DND-41 (cell line): ENCODE data around the gene S100A1.
A peak's percentile ranks its signal among the peaks of the same experiment; 100 is the strongest.

Experiments
- ATAC-seq: fragments of 200-7000 bp; cut with Tn5 transposase; 3 replicates; pipeline ENCODE4 v1.9.1; 2021; ENCODE audit warnings: low read depth; ENCODE audit not compliant: insufficient read depth
- DNase-seq: peaks from one replicate; pipeline ENCODE4 v3.0.0-alpha.2; 2020
- H2AFZ ChIP-seq: 2 replicates; pipeline ENCODE4 v1.6.0; 2012; ENCODE audit warnings: low read depth, low read length
- H3K27ac ChIP-seq: 2 replicates; pipeline ENCODE4 v1.5.1; 2012; ENCODE audit warnings: low read length, inconsistent platforms
- H3K27me3 ChIP-seq: fragments of 200-600 bp; sonication (generic); 2 replicates; pipeline ENCODE4 v1.6.0; 2012; ENCODE audit warnings: low read length, mild to moderate bottlenecking, inconsistent platforms; ENCODE audit not compliant: insufficient read depth, poor library complexity
- H3K36me3 ChIP-seq: 2 replicates; pipeline ENCODE4 v1.5.1; 2012; ENCODE audit warnings: low read length, inconsistent platforms; ENCODE audit not compliant: insufficient read depth
- H3K4me1 ChIP-seq: 2 replicates; pipeline ENCODE4 v1.5.1; 2012; ENCODE audit warnings: mild to moderate bottlenecking, low read length; ENCODE audit not compliant: insufficient read depth
- H3K4me2 ChIP-seq: 2 replicates; pipeline ENCODE4 v1.6.0; 2012; ENCODE audit warnings: mild to moderate bottlenecking, moderate library complexity, low read length, inconsistent platforms; ENCODE audit not compliant: insufficient read depth
- H3K4me3 ChIP-seq, 2 experiments: fragments of 200-600 bp in 1 of 2; shearing (Covaris generic) in 1 of 2; 2 replicates each; pipeline ENCODE4 v1.5.1; 2012 to 2016; ENCODE audit warnings: inconsistent platforms in 2 of 2, low read length in 2 of 2, mild to moderate bottlenecking in 2 of 2, low read depth in 1 of 2, moderate library complexity in 1 of 2
- H3K79me2 ChIP-seq: 2 replicates; pipeline ENCODE4 v1.6.0; 2012; ENCODE audit warnings: low read length, inconsistent platforms; ENCODE audit not compliant: insufficient read depth
- H3K9ac ChIP-seq: 2 replicates; pipeline ENCODE4 v1.6.0; 2012; ENCODE audit warnings: low read depth, mild to moderate bottlenecking, inconsistent platforms, low read length, moderate library complexity
- H3K9me3 ChIP-seq: 2 replicates; pipeline ENCODE4 v1.5.1; 2012; ENCODE audit warnings: low read length, moderate library complexity, mild to moderate bottlenecking, inconsistent platforms; ENCODE audit not compliant: insufficient read depth, severe bottlenecking
- H4K20me1 ChIP-seq: 2 replicates; pipeline ENCODE4 v1.6.0; 2012; ENCODE audit warnings: low read length; ENCODE audit not compliant: insufficient read depth
- EZH2 ChIP-seq: IDR thresholded peaks from 3 replicates; pipeline ENCODE4 v1.6.1; 2012; ENCODE audit warnings: borderline replicate concordance, low read depth, mild to moderate bottlenecking, moderate library complexity, low read length, inconsistent platforms; ENCODE audit not compliant: severe bottlenecking
- TF ChIP-seq, protein P1 (sequence below): IDR thresholded peaks from 2 replicates; pipeline ENCODE4 v1.5.1; 2012; ENCODE audit warnings: borderline replicate concordance, low read length, moderate library complexity, mild to moderate bottlenecking; ENCODE audit not compliant: poor library complexity, severe bottlenecking; ENCODE audit errors: extremely low read depth

The S100A1 gene

DNA sequence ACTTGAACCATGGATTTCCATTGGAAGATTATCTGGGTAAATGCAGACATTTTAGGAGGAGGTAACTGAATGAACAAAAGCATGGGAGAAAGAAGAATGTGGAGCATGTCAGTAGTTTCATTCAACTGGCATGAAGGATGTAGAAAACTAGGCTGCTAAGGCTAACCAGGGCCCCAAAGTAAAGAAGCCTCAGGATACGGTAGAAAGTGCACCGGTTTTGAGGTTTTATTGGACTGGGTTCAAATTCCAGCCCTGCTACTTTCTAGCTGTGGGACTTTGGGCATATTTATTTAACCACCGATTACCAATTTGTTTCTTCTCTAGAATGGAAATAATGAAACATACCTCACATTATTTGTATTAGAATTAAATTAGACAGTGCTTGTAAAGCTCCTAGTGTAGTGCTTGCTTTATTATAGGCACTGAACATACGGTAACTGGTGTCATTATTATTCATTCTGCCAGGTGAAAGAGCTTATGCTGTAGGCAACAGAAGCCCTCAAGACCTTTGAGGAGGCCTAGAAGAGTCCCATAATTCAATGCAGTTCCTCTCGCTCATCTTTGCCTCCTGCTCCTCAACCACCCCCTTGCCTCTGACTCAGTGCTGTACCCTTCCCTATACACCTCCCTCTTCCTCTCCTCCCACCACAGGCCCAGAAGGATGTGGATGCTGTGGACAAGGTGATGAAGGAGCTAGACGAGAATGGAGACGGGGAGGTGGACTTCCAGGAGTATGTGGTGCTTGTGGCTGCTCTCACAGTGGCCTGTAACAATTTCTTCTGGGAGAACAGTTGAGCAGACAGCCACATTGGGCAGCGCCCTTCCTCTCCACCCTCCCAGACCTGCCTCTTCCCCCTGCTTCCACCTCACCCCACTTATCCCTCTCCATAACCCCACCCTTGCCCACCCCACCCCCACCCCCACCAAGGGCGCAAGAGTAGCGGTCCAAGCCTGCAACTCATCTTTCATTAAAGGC, 3.1 kb downstream of the S100A1 start:
- TF ChIP-seq EZH2: no peak
- TF ChIP-seq, protein P1, sequence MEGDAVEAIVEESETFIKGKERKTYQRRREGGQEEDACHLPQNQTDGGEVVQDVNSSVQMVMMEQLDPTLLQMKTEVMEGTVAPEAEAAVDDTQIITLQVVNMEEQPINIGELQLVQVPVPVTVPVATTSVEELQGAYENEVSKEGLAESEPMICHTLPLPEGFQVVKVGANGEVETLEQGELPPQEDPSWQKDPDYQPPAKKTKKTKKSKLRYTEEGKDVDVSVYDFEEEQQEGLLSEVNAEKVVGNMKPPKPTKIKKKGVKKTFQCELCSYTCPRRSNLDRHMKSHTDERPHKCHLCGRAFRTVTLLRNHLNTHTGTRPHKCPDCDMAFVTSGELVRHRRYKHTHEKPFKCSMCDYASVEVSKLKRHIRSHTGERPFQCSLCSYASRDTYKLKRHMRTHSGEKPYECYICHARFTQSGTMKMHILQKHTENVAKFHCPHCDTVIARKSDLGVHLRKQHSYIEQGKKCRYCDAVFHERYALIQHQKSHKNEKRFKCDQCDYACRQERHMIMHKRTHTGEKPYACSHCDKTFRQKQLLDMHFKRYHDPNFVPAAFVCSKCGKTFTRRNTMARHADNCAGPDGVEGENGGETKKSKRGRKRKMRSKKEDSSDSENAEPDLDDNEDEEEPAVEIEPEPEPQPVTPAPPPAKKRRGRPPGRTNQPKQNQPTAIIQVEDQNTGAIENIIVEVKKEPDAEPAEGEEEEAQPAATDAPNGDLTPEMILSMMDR: no peak

DNA sequence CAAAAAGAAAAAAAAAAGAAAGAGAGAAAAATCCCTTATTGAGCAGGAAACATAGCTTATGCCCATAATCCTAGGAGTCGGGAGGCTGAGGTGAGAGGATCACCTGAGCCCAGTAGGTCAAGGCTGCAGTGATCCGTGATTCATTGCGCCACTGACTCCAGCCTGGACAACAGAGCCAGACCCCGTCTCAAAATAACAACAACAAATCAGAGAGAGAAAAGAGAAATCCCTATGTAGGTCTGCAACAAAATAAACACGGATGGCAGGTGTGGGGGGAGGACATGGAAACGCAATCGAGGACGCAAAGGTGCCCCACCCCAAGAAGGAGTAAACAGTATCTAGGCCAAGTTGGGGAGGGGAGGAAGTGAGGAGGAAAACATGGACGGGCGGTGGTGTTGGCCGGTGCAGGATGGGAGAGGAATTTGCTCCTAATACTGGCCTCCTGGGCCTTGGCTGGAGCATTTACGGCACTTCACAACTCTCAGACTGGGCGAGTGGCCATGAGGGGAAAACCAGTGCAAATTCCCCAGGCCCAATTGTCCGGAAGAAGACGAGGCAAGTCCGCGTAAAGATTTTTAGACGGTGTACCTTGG, 5.0 kb downstream of the S100A1 start:
- H3K36me3 ChIP-seq: peaks cover 31% of the 10 kb centered on the region
- H3K79me2 ChIP-seq: peaks cover 43% of the 10 kb centered on the region
- no peaks in the 10 kb centered on the region for H3K27me3 ChIP-seq
- no peaks in the 10 kb centered on the region for H3K9me3 ChIP-seq
- H3K27ac ChIP-seq: no peak overlapping the region
- H3K4me2 ChIP-seq: peak overlapping the region; percentile 48; the same call in 1 of the 2 replicates
- H3K4me1 ChIP-seq: peaks cover 30% of the 10 kb centered on the region
- H4K20me1 ChIP-seq: peaks cover 19% of the 10 kb centered on the region; the same call in 1 of the 2 replicates
- TF ChIP-seq EZH2: no peak
- TF ChIP-seq, protein P1: no peak
- ATAC-seq: no peak
- H3K4me3 ChIP-seq: peak overlapping the region in 1 of 2 experiments; percentile 61; a peak in 2 of 4 replicates
- no peak for DNase-seq
- peak overlapping the region; percentile 92; the same call in 1 of the 2 replicates for H3K9ac ChIP-seq
- H2AFZ ChIP-seq: peak overlapping the region; percentile 60

More for the DNA sequence above, 3.1 kb downstream of the S100A1 start:
- H3K4me2 ChIP-seq: no peak overlapping the region
- no peak overlapping the region for H2AFZ ChIP-seq
- no peak overlapping the region for H3K27ac ChIP-seq
- H3K36me3 ChIP-seq: peaks cover 11% of the 10 kb centered on the region
- H3K4me3 ChIP-seq: no peak overlapping the region
- DNase-seq (no peak), ATAC-seq (no peak)
- H3K79me2 ChIP-seq: peaks cover 24% of the 10 kb centered on the region
- peaks cover 5% of the 10 kb centered on the region; the same call in 1 of the 2 replicates for H4K20me1 ChIP-seq
- H3K9me3 ChIP-seq: no peaks in the 10 kb centered on the region
- H3K27me3 ChIP-seq: no peaks in the 10 kb centered on the region
- H3K9ac ChIP-seq: no peak overlapping the region
- peaks cover 21% of the 10 kb centered on the region for H3K4me1 ChIP-seq

DNA sequence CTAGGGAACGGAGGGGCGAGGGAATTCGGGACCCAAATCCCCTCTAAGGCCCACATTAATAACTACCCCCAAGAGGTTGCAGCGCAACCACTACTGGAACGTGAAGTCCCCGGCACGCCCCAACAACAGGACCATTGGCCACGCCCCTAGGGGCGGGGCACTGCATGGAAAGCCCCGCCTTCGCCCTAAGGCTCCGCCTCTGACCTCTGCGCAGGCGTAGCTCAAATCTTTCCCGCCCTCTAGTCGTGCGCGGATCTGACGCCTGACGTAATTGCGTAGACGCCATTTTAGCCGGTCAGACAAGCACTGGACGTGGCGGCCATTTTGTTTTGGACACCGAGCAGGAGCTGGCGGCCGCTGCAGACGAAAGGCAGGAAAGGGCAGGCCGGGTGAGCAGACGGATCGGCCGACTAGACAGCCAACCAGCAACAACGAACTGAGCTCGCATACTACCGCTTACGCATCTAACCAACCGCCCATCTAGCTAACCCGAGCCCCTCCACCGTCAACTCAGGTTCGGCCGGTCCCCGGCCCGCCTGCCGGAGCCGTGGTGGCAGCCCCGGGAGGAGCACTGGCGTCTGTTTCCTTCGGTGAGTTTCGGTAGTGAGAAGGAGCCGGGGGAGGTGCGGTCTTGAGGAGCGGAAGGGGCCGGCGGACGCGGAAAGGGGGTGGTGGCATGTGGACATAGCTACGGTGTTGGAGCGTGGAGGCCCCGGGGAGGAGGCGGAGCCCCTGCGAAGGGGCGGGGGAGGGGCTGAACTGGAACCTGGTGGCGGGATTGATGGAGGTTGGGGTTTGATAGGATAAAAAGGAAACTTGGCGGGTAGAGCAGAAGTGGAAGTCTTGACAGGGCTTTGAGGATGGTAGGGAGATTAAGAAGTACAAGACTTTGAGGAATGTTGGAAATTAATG, 5.8 kb downstream of the S100A1 start, which contains the start of gene CHTOP:
TSS of gene CHTOP (plus strand) at position 313 of the 912 bp plus-strand sequence. CDS start 2,523 bp downstream, outside the sequence.
- TF ChIP-seq EZH2: no peak
- TF ChIP-seq, protein P1: no peak
- DNase-seq: peak; percentile 97
- Histone ChIP-seq H3K9ac (peak within 1 kb of the TSS; percentile 92), H3K36me3 (peaks cover 38% of the 10 kb centered on the region), H3K9me3 (no peaks in the 10 kb centered on the region), H3K27ac (peak within 1 kb of the TSS; percentile 91), H3K79me2 (peaks cover 49% of the 10 kb centered on the region), H2AFZ (peak within 1 kb of the TSS; percentile 69), H3K27me3 (no peaks in the 10 kb centered on the region), H3K4me2 (peak within 1 kb of the TSS; percentile 76), H3K4me3 (peak within 1 kb of the TSS; percentile 61 to 66), H3K4me1 (peaks cover 30% of the 10 kb centered on the region), H4K20me1 (peaks cover 20% of the 10 kb centered on the region; the same call in 1 of the 2 replicates)
- peak; percentile 89 for ATAC-seq
